Mesendoderm (in vitro differentiated cells): ENCODE results near the gene TSPAN33.
"Not testable (repeated sequence)": the region's sequence is repeated elsewhere in the genome, so short reads cannot be mapped to it uniquely, and the experiment has no call there.

Experiments used
- DNase-seq: peaks from one replicate; pipeline ENCODE4 v3.0.0; 2013
- H2AK5ac ChIP-seq: 2 replicates; pipeline ENCODE4 v1.6.1; 2013; ENCODE audit warnings: low read length, inconsistent platforms
- H2BK120ac ChIP-seq: 2 replicates; pipeline ENCODE4 v1.6.1; 2013; ENCODE audit warnings: low read depth, mild to moderate bottlenecking, low read length, moderate library complexity, mixed read lengths
- H2BK15ac ChIP-seq: replicated peaks from 2 replicates; pipeline ENCODE4 v1.6.1; 2013; ENCODE audit warnings: low read depth, mild to moderate bottlenecking, moderate library complexity
- H2BK5ac ChIP-seq: 2 replicates; pipeline ENCODE4 v1.6.1; 2013; ENCODE audit warnings: low read length, inconsistent platforms
- H3K18ac ChIP-seq: 2 replicates; pipeline ENCODE4 v1.6.1; 2013; ENCODE audit warnings: mild to moderate bottlenecking, low read length, mixed read lengths
- H3K23ac ChIP-seq: one replicate; pipeline ENCODE4 v1.6.1; 2013; ENCODE audit warnings: low read length
- H3K27ac ChIP-seq: 2 replicates; pipeline ENCODE4 v1.5.1; 2013; ENCODE audit warnings: low read depth, mild to moderate bottlenecking, inconsistent platforms, low read length, moderate library complexity
- H3K27me3 ChIP-seq: 2 replicates; pipeline ENCODE4 v1.6.1; 2013; ENCODE audit warnings: low read length, control low read depth, mild to moderate bottlenecking, inconsistent platforms; ENCODE audit not compliant: insufficient read depth, poor library complexity
- H3K36me3 ChIP-seq: 2 replicates; pipeline ENCODE4 v1.6.1; 2013; ENCODE audit warnings: low read length, inconsistent platforms; ENCODE audit not compliant: control insufficient read depth, insufficient read depth
- H3K4ac ChIP-seq: one replicate; pipeline ENCODE4 v1.6.1; 2013; ENCODE audit warnings: low read depth, mild to moderate bottlenecking, low read length, moderate library complexity
- H3K4me1 ChIP-seq: 2 replicates; pipeline ENCODE4 v1.6.1; 2013; ENCODE audit warnings: low read depth, low read length, inconsistent platforms; ENCODE audit not compliant: control insufficient read depth
- H3K4me2 ChIP-seq: 2 replicates; pipeline ENCODE4 v1.6.1; 2013; ENCODE audit warnings: low read length
- H3K4me3 ChIP-seq: 2 replicates; pipeline ENCODE4 v1.5.1; 2013; ENCODE audit warnings: mild to moderate bottlenecking, low read length
- H3K56ac ChIP-seq: one replicate; pipeline ENCODE4 v1.6.1; 2013; ENCODE audit warnings: low read length
- H3K79me1 ChIP-seq: 2 replicates; pipeline ENCODE4 v1.6.1; 2013; ENCODE audit warnings: low read length, inconsistent platforms
- H3K79me2 ChIP-seq: 2 replicates; pipeline ENCODE4 v1.6.1; 2013; ENCODE audit warnings: mild to moderate bottlenecking, low read length; ENCODE audit not compliant: control insufficient read depth, insufficient read depth
- H3K9ac ChIP-seq: 2 replicates; pipeline ENCODE4 v1.6.1; 2013; ENCODE audit warnings: low read length, inconsistent platforms
- H4K5ac ChIP-seq: one replicate; pipeline ENCODE4 v1.6.1; 2013; ENCODE audit warnings: low read length
- H4K8ac ChIP-seq: one replicate; pipeline ENCODE4 v1.6.1; 2013; ENCODE audit warnings: low read depth, mild to moderate bottlenecking, control low read depth, low read length, moderate library complexity
- WGBS: extraction: QIAGEN DNeasy Blood & Tissue Kit; methylation state at CpG from one replicate; pipeline ENCODE4 v1.1.7; 2013; ENCODE audit warnings: low lambda C conversion rate, missing lambda C conversion rate; ENCODE audit not compliant: insufficient coverage; ENCODE audit errors: extremely low coverage; 5-methylcytosine and 5-hydroxymethylcytosine counted together

Gene TSPAN33

DNA sequence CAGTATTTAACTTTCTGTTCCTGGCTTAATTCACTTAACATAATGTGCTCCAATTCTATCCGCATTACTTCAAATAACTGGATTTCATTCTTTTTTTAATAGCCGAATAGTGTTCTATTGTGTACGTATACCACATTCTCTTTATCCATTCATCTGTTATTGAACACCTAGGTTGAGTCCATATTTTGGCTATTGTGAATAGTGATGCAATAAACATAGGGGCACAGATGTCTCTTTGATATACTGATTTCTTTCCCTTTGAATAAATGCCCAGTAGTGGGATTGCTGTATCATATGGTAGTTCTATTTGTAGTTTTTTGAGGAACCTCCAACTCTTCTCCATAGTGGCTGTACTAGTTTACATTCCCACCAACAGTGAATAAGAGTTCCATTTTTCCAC is 25.5 kb upstream of the TSPAN33 start:
- no peaks in the 10 kb centered on the region for H3K79me1 ChIP-seq
- no peak overlapping the region for H3K56ac ChIP-seq
- no peak overlapping the region for H3K4me2 ChIP-seq
- H3K18ac ChIP-seq, result no peak overlapping the region
- H3K4me1 ChIP-seq, result no peaks in the 10 kb centered on the region
- no peak overlapping the region for H2BK5ac ChIP-seq
- no peak overlapping the region for H3K23ac ChIP-seq
- no peak overlapping the region for H3K4ac ChIP-seq
- no peak overlapping the region for H4K8ac ChIP-seq
- H3K36me3 ChIP-seq, result no peaks in the 10 kb centered on the region
- H3K79me2 ChIP-seq, result no peaks in the 10 kb centered on the region
- H2BK120ac ChIP-seq, result no peak overlapping the region
- no peaks in the 10 kb centered on the region for H3K27me3 ChIP-seq
- no peak overlapping the region for H3K4me3 ChIP-seq
- no peak overlapping the region for H2BK15ac ChIP-seq
- WGBS, result no CpG with 5 or more reads among the region's 3 CpGs
- H4K5ac ChIP-seq, result no peak overlapping the region
- H3K27ac ChIP-seq, result no peak overlapping the region
- H2AK5ac ChIP-seq, result no peak overlapping the region
- no peak for DNase-seq
- no peak overlapping the region for H3K9ac ChIP-seq

DNA sequence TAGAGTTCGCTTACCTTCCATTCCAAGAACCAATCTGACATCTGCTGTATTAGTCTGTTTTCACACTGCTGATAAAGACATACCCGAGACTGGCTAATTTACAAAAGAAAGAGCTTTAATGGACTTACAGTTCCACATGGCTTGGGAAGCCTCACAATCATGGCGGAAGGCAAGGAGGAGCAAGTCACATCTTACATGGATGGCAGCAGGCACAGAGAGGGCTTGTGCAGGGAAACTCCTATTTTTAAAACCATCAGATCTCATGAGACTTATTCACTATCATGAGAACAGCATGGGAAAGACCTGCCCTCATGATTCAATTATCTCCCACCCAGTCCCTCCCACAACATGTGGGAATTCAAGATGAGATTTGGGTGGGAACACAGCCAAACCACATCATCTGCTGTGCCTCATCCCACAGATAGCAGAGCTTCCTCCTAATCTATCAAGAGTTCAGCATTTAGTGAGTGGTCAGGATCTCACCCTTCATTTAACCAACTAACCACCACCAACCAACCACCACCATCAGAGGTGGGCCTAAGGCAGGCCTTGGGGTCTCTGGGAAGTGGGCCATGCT is 22.9 kb upstream of the TSPAN33 start:
- not testable (repeated sequence) for H3K56ac ChIP-seq, H3K4me1 ChIP-seq
- WGBS, result no CpG with 5 or more reads among the region's 3 CpGs

GRCh38 chr7:129122078-129122750 is 22.3 kb upstream of the TSPAN33 start:
- no peaks in the 10 kb centered on the region for H3K4me1 ChIP-seq
- no peak overlapping the region for H3K4me3 ChIP-seq
- H2BK120ac ChIP-seq, result no peak overlapping the region
- no peak overlapping the region for H4K5ac ChIP-seq
- H2BK5ac ChIP-seq, result no peak overlapping the region
- H3K4me2 ChIP-seq, result no peak overlapping the region
- H3K4ac ChIP-seq, result no peak overlapping the region
- WGBS, result no CpG with 5 or more reads among the region's 2 CpGs
- no peak overlapping the region for H3K9ac ChIP-seq
- no peaks in the 10 kb centered on the region for H3K79me2 ChIP-seq
- H3K27me3 ChIP-seq, result no peaks in the 10 kb centered on the region
- H2BK15ac ChIP-seq, result no peak overlapping the region
- H3K23ac ChIP-seq, result no peak overlapping the region
- no peaks in the 10 kb centered on the region for H3K79me1 ChIP-seq
- H3K36me3 ChIP-seq, result no peaks in the 10 kb centered on the region
- H2AK5ac ChIP-seq, result no peak overlapping the region
- H4K8ac ChIP-seq, result no peak overlapping the region
- no peak overlapping the region for H3K18ac ChIP-seq
- no peak overlapping the region for H3K56ac ChIP-seq
- no peak for DNase-seq
- H3K27ac ChIP-seq, result no peak overlapping the region

More for the DNA sequence above, 22.9 kb upstream of the TSPAN33 start:
- not testable (repeated sequence) for H4K8ac ChIP-seq, H2BK120ac ChIP-seq, H3K9ac ChIP-seq, H3K79me1 ChIP-seq, H3K27me3 ChIP-seq, H3K79me2 ChIP-seq, H3K18ac ChIP-seq, H2BK5ac ChIP-seq, DNase-seq, H3K4ac ChIP-seq, H2BK15ac ChIP-seq, H3K23ac ChIP-seq, H3K36me3 ChIP-seq, H4K5ac ChIP-seq, H3K4me2 ChIP-seq, H2AK5ac ChIP-seq, H3K27ac ChIP-seq, H3K4me3 ChIP-seq

DNA sequence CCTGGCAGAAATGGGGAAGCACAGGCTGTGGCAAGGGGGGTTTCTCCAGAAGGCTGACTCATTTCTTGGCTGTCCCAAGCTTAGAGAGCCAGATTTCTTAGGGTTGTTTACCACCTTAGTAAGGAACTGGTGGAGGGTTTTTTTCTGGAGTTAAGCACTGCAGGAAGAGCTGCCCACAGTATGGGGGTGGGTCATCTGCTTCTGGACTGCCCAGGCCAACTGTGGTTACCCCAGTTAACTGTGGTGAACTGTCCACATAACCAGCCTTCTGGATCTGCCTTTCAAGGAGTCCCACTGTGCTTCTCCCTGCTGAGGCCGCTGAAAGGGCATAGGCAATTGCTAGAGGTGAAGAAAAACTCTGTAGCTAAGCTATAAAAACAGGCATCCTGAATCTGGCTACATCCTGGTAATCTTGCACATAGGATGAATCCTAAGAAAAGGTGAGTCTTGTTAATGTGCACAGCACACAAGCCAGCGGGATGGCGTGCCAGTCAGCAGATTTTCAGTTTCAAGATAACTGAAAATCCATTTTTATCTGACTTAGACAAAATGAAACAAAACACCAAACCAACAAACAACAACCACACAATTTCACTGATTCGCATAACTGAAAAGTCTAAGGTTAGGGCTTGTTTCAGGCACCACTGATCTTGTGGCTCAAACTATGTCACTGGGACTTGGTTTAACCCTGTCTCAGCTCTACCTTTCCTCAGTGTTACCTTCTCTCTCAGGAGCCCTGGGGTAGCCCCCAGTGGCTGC is 21.6 kb upstream of the TSPAN33 start:
- Histone ChIP-seq H2AK5ac (no peak overlapping the region), H3K4me3 (no peak overlapping the region), H3K23ac (no peak overlapping the region), H3K56ac (no peak overlapping the region), H2BK120ac (no peak overlapping the region), H3K4me1 (no peaks in the 10 kb centered on the region), H3K36me3 (no peaks in the 10 kb centered on the region), H3K79me2 (no peaks in the 10 kb centered on the region), H4K5ac (no peak overlapping the region), H3K27ac (no peak overlapping the region), H3K9ac (no peak overlapping the region), H3K27me3 (no peaks in the 10 kb centered on the region), H4K8ac (no peak overlapping the region), H3K4ac (no peak overlapping the region), H3K18ac (no peak overlapping the region), H3K79me1 (no peaks in the 10 kb centered on the region), H2BK15ac (no peak overlapping the region), H2BK5ac (no peak overlapping the region), H3K4me2 (no peak overlapping the region)
- no CpG with 5 or more reads among the region's 4 CpGs for WGBS
- no peak for DNase-seq

GRCh38 chr7:129123510-129123857 is 21.0 kb upstream of the TSPAN33 start:
- H2BK5ac ChIP-seq, result no peak overlapping the region
- no peak overlapping the region for H3K27ac ChIP-seq
- H4K5ac ChIP-seq, result no peak overlapping the region
- H3K18ac ChIP-seq, result no peak overlapping the region
- no peak overlapping the region for H3K23ac ChIP-seq
- DNase-seq, result no peak
- no peaks in the 10 kb centered on the region for H3K4me1 ChIP-seq
- H3K9ac ChIP-seq, result no peak overlapping the region
- H4K8ac ChIP-seq, result no peak overlapping the region
- no peak overlapping the region for H3K4me3 ChIP-seq
- H3K4me2 ChIP-seq, result no peak overlapping the region
- H3K27me3 ChIP-seq, result no peaks in the 10 kb centered on the region
- H3K36me3 ChIP-seq, result no peaks in the 10 kb centered on the region
- no CpG with 5 or more reads among the region's 4 CpGs for WGBS
- no peak overlapping the region for H3K56ac ChIP-seq
- no peak overlapping the region for H3K4ac ChIP-seq
- H2AK5ac ChIP-seq, result no peak overlapping the region
- no peaks in the 10 kb centered on the region for H3K79me1 ChIP-seq
- H2BK120ac ChIP-seq, result no peak overlapping the region
- H3K79me2 ChIP-seq, result no peaks in the 10 kb centered on the region
- no peak overlapping the region for H2BK15ac ChIP-seq
